ENCODE measurements around the gene CNST. TPM values are rescaled to one million over a fixed set of nuclear protein-coding genes. Genes with fewer than 3 reads are reported as not detected.

The CNST gene
- total RNA-seq, 4 donors from 2014 or later, result 21.2 to 31.2 (median 28.4) TPM

GRCh38 chr1:246695136-246695535 lies 128.9 kb downstream of the CNST start:
- TF ChIP-seq CTCF (IDR thresholded peaks at IDR 0.05) (no peak), POLR2A (IDR thresholded peaks at IDR 0.05) (no peak)
- WGBS, 2 donors, result 65 to 68% methylated on average over 3 of the region's 3 CpGs
- intact Hi-C loops (cut with DNase I; ENCODE audit: low total_unique reads), result loop anchor here (10.0 kb wide), 1 partner anchor 190 kb away; the partner anchor contains the start of gene SMYD3
- DNase-seq (ENCODE audit: low spot score in 2 of 2), result no peak
- H3K4me3 ChIP-seq (ENCODE audit: low read depth, poor library complexity, severe bottlenecking), result no peak overlapping the region

GRCh38 chr1:246695666-246696065 lies 129.4 kb downstream of the CNST start:
- peak in 1 of 2 donors; percentile 61 for DNase-seq (ENCODE audit: low spot score in 2 of 2)
- TF ChIP-seq CTCF (IDR thresholded peaks at IDR 0.05) (no peak), POLR2A (IDR thresholded peaks at IDR 0.05) (no peak)
- intact Hi-C loops (cut with DNase I; ENCODE audit: low total_unique reads), result loop anchor here (10.0 kb wide), 1 partner anchor 191 kb away; the partner anchor contains the start of gene SMYD3
- no peak overlapping the region for H3K4me3 ChIP-seq (ENCODE audit: low read depth, poor library complexity, severe bottlenecking)
- 88 to 95% methylated on average over 5 of the region's 5 CpGs for WGBS, 2 donors

GRCh38 chr1:246698466-246699094 lies 132.3 kb downstream of the CNST start:
- TF ChIP-seq CTCF (IDR thresholded peaks at IDR 0.05), result no peak
- TF ChIP-seq POLR2A (IDR thresholded peaks at IDR 0.05), result no peak
- DNase-seq (ENCODE audit: low spot score in 2 of 2), result peak in 1 of 2 donors; percentile 81
- no peak overlapping the region for H3K4me3 ChIP-seq (ENCODE audit: low read depth, poor library complexity, severe bottlenecking)
- WGBS, 2 donors, result 67 to 70% methylated on average over 8 of the region's 8 CpGs
- intact Hi-C loops (cut with DNase I; ENCODE audit: low total_unique reads), result loop anchor here (10.0 kb wide), 1 partner anchor 194 kb away; the partner anchor contains the start of gene SMYD3

GRCh38 chr1:246699095-246699735 lies 133.0 kb downstream of the CNST start:
- TF ChIP-seq POLR2A (IDR thresholded peaks at IDR 0.05) (no peak), CTCF (IDR thresholded peaks at IDR 0.05) (peak in 1 of 3 donors; percentile 66)
- WGBS, 2 donors, result 6 to 7% methylated on average over 18 of the region's 18 CpGs
- peak; percentile 87 to 96 for DNase-seq (ENCODE audit: low spot score in 2 of 2)
- H3K4me3 ChIP-seq (ENCODE audit: low read depth, poor library complexity, severe bottlenecking), result no peak overlapping the region
- intact Hi-C loops (cut with DNase I; ENCODE audit: low total_unique reads), result loop anchor here (10.0 kb wide), 1 partner anchor 194 kb away; the partner anchor contains the start of gene SMYD3

DNA sequence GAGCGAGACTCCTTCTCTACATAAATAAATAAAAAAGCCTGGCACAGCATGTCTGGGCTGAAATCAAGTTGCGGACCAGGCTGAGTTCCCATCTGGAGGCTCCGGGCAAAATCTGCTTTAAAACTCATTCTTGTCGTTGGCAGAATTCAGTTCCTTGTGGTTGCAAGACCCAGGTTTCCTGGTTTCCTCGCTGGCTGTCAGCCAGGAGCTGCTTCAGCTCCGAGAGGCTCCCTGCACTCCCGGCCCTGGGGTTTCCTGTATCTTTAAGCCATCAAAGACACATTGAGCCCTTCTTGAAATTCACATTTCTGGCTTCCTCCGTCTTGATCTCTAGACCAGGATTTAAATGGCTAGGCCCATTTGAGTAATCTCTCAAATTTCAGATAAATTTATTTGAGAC lies 137.3 kb downstream of the CNST start:
- intact Hi-C loops (cut with DNase I; ENCODE audit: low total_unique reads), result no loop called here
- DNase-seq (ENCODE audit: low spot score in 2 of 2), result no peak
- WGBS, 2 donors, result 25% methylated on average over 8 of the region's 8 CpGs
- H3K4me3 ChIP-seq (ENCODE audit: low read depth, poor library complexity, severe bottlenecking), result no peak overlapping the region
- TF ChIP-seq POLR2A (IDR thresholded peaks at IDR 0.05) (no peak), CTCF (IDR thresholded peaks at IDR 0.05) (no peak)

Data from lower leg skin (tissue), 4 donors.